CD4-positive, alpha-beta T cell treated with Interleukin-21 for 1 hour (primary cell): ENCODE measurements around the gene CDC16.
A peak's percentile ranks its signal among the peaks of the same experiment; 100 is the strongest.

Experiments
- DNase-seq: peaks from one replicate; pipeline ENCODE4 v3.0.0-alpha.2; 2020

The CDC16 gene

GRCh38 chr13:114303700-114304327, 69.1 kb downstream of the CDC16 start:
- no peak for DNase-seq

- no peak for DNase-seq
Observed at GRCh38 chr13:114304346-114305034, 69.8 kb downstream of the CDC16 start.

DNA sequence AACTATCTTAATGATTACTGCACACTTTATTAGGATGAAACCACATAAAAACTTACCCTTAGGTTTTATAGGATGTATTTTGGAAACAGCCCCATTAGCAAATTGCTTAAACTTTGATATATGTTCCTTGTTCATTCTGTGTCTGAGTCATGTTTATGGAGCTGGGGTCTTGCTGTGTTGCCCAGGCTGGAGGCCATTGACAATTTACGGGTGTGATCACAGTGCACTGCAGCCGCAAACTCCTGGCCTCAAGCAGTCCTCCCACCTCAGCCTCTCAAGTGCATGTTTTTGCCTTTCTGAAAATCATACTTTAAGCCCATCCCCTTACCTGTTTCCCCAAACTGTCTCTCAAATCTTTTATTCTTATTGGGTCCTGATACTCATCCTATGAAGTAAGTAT, 74.4 kb downstream of the CDC16 start:
- DNase-seq = no peak

DNA sequence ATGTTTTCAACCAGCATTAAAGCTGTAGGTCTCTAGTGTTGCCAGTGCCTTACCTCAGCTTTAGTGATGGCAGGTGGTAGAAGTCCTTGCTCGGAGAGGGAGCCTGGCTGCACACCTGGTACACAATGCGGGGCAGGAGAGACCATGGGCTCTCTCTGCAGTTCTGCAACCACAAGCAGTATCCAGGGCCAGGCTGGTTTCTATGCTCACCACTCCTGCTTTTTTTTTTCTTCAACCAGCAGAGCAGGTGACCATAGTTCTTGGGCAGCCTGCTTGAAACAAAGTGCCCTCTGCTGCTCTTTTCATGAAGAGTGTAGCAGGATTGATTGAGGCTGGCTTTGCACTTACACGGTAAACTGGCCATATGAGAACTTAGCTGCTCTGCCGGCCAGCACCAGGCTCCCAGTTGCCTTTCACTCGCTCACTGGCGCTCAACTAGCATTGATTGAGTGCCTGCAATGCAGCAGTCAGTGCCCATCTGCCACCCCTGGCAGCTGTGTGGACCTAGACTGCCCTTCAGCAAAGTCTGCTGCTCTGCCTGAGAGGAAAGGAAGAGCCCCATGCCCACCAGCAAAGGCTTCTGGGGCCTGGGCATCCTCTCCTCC, 75.2 kb downstream of the CDC16 start:
- no peak for DNase-seq

DNA sequence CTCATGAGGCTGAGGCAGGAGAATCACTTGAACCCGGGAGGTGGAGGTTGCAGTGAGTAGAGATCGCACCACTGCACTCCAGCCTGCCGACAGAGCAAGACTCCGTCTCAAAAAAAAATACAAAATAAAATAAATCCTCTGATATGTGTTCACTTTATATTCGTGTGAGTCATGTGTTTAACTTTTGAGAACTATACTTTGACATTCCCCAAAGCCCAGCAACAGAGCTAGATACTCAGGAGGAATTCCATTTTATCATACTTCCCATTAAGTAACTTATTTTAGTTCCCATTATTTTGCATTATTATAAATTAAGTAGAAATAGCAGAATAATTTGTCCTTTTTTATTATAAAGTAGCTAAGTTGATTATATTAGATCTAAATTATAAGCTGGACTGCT, 76.3 kb downstream of the CDC16 start:
- DNase-seq = no peak

DNA sequence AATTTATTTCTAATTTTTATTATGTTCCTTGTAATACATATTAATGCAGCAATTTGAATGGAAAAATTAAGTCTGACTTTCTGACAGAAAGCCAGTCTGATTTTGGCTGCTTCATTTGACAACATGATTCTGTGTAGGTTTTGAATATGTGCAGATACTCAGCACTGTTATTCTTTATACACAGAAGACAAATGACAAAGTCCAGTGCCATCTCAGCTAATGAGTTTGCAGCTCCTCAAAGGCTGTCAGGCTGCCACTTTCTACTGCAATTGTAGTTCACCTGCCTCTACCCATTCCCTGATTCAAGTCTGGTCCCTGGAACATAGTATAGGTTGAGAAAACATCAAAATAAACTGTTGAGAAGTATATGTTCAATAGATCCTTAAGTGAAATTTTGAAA, 76.7 kb downstream of the CDC16 start:
- no peak for DNase-seq

DNA sequence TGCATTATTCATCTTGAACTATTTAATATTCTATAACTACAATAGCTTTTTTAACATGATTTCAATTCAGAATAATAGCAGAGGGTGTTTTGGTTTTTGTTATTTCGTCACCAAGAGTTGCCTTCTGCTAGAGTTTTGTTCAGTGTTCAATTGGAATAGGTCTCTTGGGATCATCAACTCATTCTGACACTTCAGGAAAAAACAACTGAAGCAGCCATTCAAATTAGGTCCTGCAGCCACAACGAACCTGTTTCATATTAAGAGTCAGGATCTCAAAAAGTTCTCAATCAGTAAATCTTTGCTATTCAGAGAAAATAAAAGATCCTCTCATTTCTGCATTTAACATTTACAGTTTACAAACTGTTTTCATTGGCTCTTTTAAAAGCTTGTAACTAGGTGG, 77.2 kb downstream of the CDC16 start:
- no peak for DNase-seq

DNA sequence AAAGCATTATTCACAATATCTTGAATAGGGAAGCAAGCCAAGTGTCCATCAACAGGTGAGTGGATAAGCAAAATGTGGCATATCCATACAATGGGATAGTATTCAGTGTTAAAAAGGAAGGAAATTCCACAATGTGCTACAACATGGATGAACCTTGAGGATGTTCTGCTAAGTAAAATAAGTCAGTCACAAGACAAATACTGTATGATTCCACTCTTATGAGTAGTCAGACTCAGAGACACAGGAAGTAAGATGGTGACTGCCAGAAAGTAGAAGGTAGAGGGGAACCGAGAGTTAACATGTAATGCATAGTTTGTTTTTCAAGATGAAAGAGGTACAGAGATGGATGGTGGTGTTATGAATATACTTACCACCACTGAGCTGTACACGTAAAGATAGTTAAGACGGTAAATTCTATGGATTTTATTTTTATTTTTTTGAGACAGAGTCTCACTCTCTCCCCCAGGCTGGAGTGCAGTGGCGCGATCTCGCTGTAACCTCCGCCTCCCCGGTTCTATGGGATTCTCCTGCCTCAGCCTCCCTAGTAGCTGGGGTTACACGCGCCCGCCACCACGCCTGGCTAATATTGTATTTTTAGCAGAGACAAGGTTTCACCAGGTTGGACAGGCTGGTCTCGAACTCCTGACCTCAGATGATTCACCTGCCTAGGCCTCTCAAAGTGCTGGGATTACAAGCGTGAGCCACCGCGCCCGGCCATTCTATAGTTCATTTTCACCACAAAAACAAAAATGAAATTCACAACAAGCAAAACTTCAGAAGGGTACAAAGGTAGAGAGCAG, 78.6 kb downstream of the CDC16 start:
- peak; percentile 10 for DNase-seq

GRCh38 chr13:114314074-114314912, 79.6 kb downstream of the CDC16 start, which contains the start of gene CHAMP1:
TSS of gene CHAMP1 (plus strand) at chr13:114314503. CDS start at chr13:114323843, 9,340 bp downstream.
- peak; percentile 91 for DNase-seq

DNA sequence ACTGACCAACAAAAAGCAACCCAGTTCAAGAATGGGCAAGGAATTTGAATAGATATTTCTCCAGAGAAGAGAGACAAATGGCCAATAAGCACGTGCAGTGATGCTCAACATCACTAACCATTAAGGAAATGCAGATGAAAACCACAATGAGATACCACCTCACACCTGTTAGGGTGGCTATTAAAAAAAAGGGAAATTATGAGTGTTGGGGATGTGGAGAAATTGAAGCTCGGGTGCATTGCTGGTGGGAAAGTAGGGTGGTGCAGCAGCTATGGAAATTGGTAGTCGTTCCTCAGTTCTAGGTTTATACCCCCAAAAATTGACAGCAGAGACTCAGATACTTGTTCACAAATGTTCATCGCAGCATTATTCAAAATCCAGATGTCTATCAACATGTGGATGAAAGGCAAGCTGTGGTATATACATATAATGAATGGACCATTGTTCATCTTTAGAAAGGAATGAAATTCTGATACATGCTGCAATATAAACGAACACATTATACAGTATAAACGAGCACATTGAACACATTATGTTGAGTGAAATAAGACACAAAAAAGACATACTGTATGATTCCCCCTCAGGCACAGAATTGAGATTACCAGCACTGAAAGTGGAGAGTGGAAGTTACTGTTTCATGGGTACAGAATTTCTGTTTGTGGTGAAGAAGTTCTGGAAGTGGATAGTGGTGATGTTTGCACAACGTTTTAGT, 80.5 kb downstream of the CDC16 start:
- peak; percentile 33 for DNase-seq

- DNase-seq = no peak
Observed at GRCh38 chr13:114318624-114319023, 83.9 kb downstream of the CDC16 start.

- DNase-seq = no peak
Observed at GRCh38 chr13:114319441-114319913, 84.8 kb downstream of the CDC16 start.

DNA sequence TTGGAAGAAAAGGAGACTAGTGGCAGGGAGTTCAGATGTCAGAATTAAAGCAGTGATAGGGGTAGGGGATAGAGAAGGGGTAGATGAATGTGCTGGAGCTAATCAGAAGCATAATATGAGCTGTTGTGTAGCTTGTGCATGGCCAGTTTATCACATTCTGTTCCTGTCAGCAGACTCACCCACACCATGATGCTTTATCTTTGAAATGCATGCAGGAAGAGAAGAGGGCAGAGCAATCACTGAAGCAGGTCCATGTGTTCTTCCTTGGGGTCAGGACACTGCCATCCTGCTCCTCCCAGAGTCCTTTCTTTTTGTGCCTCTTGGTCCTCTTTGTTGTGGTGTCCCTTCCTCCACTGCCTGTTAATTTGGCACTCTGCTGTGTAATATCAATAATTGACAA, 85.4 kb downstream of the CDC16 start:
- DNase-seq = no peak

DNA sequence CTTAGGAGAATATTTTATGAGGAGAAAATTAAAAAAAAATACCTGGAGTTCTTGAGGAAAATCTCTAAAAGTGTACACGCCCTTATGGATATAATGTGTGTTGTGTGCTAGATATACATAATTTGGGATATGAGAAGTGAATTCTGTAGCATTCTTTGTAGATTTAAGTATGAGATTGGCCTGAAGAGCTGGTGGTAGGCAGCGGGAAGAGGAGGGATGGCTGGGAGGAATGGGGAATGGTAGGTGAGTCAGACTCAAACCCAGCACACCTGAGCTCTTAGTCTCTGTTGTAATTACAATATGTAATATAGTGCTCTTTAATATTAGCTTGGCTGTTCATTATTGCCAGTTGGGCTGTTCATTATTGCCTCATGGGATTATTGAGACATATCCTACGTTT, 86.6 kb downstream of the CDC16 start:
- no peak for DNase-seq
